Measurements from ENCODE around the gene CNTN1. TPM values are rescaled to one million over a fixed set of nuclear protein-coding genes. Genes with fewer than 3 reads are reported as not detected.

The CNTN1 gene
- total RNA-seq, 2 donors from 2014 or later, result 0.77 to 4.4 TPM

DNA sequence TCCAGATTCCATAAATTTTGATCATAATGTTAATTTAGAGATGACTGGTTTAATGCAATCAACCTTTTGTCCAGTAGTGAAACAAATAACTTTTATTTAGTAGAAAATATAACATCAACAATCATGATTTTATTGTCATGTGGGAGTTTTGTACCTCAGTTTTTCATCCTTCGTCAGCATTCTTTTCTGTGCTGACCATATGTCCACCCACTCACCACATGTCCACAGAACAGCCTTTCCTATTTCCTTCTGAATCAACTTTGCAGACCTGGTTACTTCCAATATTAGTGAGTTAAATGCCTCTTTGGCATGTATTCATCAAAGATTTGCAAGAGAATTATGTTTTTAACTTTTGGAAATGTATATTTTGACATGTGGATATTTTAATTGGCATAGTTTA, 36.8 kb upstream of the CNTN1 start:
- no peaks in the 10 kb centered on the region for H3K36me3 ChIP-seq
- no peaks in the 10 kb centered on the region for H3K27me3 ChIP-seq
- H3K27ac ChIP-seq, result no peak overlapping the region
- no peak for DNase-seq
- intact Hi-C loops (cut with DNase I), result no loop called here
- no peaks in the 10 kb centered on the region for H3K4me1 ChIP-seq
- TF ChIP-seq, protein P1, sequence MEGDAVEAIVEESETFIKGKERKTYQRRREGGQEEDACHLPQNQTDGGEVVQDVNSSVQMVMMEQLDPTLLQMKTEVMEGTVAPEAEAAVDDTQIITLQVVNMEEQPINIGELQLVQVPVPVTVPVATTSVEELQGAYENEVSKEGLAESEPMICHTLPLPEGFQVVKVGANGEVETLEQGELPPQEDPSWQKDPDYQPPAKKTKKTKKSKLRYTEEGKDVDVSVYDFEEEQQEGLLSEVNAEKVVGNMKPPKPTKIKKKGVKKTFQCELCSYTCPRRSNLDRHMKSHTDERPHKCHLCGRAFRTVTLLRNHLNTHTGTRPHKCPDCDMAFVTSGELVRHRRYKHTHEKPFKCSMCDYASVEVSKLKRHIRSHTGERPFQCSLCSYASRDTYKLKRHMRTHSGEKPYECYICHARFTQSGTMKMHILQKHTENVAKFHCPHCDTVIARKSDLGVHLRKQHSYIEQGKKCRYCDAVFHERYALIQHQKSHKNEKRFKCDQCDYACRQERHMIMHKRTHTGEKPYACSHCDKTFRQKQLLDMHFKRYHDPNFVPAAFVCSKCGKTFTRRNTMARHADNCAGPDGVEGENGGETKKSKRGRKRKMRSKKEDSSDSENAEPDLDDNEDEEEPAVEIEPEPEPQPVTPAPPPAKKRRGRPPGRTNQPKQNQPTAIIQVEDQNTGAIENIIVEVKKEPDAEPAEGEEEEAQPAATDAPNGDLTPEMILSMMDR (IDR thresholded peaks at IDR 0.05), result no peak
- H3K4me3 ChIP-seq, result no peak overlapping the region
- H3K9ac ChIP-seq (ENCODE audit: low read depth in 2 of 2, low read length in 2 of 2), result no peak overlapping the region
- no peaks in the 10 kb centered on the region for H3K9me3 ChIP-seq

DNA sequence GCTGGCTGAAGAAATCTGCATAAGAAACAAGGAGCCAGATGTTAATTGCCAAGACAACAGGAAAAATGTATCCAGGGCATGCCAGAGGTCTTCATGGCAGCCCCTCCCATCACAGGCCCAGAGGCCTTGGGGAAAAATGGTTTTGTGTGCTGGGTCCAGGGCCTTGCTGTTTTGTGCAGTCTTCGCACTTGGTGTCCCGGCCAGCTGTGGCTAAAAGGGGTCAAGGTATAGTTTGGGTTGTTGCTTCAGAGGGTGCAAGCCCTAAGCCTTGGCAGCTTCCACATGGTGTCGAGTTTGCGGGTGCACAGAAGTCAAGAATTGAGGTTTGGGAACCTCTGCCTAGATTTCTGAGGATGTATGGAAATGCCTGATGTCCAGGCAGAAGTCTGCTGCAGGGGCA, 29.9 kb upstream of the CNTN1 start:
- H3K4me3 ChIP-seq, result no peak overlapping the region
- no peaks in the 10 kb centered on the region for H3K4me1 ChIP-seq
- TF ChIP-seq, protein P1 (IDR thresholded peaks at IDR 0.05), result no peak
- no peaks in the 10 kb centered on the region for H3K9me3 ChIP-seq
- no peaks in the 10 kb centered on the region for H3K36me3 ChIP-seq
- no peak overlapping the region for H3K27ac ChIP-seq
- H3K27me3 ChIP-seq, result no peaks in the 10 kb centered on the region
- intact Hi-C loops (cut with DNase I), result no loop called here
- no peak overlapping the region for H3K9ac ChIP-seq (ENCODE audit: low read depth in 2 of 2, low read length in 2 of 2)
- no peak for DNase-seq

DNA sequence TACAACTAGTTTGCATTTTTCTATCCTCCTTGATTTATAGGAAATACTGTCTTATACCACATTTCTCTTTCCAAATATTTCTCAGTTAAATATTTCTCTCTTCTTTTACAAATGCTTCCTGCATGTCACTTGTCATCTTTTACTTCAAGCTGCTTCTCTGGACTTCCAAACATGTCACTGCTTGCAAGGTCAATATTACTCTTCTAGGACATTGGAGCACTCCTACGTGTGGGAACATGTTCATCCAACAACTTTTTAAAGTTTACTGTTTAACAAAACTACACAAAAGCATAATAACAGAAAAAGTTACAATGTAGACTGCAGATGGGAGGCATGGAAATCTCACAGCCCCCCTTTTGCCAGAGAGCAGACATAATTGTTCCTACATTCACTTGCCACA, 28.5 kb upstream of the CNTN1 start:
- DNase-seq, result no peak
- intact Hi-C loops (cut with DNase I), result no loop called here
- H3K4me3 ChIP-seq, result no peak overlapping the region
- no peaks in the 10 kb centered on the region for H3K9me3 ChIP-seq
- no peak overlapping the region for H3K9ac ChIP-seq (ENCODE audit: low read depth in 2 of 2, low read length in 2 of 2)
- no peak overlapping the region for H3K27ac ChIP-seq
- TF ChIP-seq, protein P1 (IDR thresholded peaks at IDR 0.05), result no peak
- H3K4me1 ChIP-seq, result no peaks in the 10 kb centered on the region
- H3K36me3 ChIP-seq, result no peaks in the 10 kb centered on the region
- no peaks in the 10 kb centered on the region for H3K27me3 ChIP-seq

DNA sequence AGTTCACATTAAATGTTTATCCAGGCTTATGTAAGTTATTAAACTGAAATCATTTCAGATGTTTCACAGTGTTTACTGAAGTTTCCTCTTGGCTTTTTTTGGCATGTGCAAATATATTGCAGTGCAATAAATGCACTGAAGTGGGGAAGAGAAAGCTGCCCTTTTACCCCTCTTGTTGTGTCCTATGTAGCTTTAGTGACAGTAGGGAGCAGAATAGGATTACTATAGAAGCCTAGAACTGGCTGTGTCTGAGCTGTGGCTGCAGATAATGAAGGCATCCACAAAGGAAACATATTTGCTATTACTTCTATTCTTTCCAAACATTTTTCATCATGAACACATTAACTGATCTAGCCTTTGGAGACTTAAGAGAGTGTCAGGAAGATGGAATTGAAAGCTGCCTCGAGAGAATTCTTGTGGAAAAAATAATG, 24.1 kb upstream of the CNTN1 start:
- Histone ChIP-seq H3K4me3 (no peak overlapping the region), H3K9me3 (no peaks in the 10 kb centered on the region), H3K27me3 (no peaks in the 10 kb centered on the region), H3K4me1 (no peaks in the 10 kb centered on the region), H3K27ac (no peak overlapping the region), H3K9ac (ENCODE audit: low read depth in 2 of 2, low read length in 2 of 2) (no peak overlapping the region), H3K36me3 (no peaks in the 10 kb centered on the region)
- no peak for DNase-seq
- TF ChIP-seq, protein P1 (IDR thresholded peaks at IDR 0.05), result no peak
- intact Hi-C loops (cut with DNase I), result no loop called here

DNA sequence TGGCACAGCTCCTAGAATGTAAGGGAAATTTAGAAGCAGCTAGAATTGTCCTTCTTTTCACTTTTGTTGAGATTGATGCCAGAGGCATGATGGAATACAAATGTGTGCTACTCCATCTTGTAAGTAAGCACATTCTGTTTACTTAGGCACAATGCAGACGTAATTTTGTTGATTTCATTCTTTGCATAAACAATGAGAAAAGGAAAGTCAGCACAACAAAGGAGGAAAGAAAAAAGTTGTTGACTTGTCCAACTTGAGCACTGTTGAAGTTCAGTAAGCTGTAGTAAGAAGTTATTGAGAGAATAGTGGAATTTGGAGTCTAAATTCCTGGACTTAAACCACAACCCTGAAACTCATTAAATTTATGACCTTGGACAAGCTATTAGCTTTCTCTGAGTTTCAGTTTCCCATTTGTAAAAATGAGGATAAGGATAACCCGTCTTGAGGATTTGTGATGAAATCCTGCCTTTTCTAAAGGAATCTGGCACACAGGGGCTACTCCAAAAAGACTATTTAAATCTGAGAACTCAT, 19.4 kb upstream of the CNTN1 start:
- Histone ChIP-seq H3K27me3 (no peaks in the 10 kb centered on the region), H3K4me1 (no peaks in the 10 kb centered on the region), H3K9ac (ENCODE audit: low read depth in 2 of 2, low read length in 2 of 2) (no peak overlapping the region), H3K36me3 (no peaks in the 10 kb centered on the region), H3K27ac (no peak overlapping the region), H3K4me3 (no peak overlapping the region), H3K9me3 (no peaks in the 10 kb centered on the region)
- no peak for DNase-seq
- intact Hi-C loops (cut with DNase I), result no loop called here
- TF ChIP-seq, protein P1 (IDR thresholded peaks at IDR 0.05), result no peak

Measured in colonic mucosa (tissue), 4 donors.